NCI-H1417 (cell line): ENCODE results near the gene UCKL1.

Experiments used
- DNase-seq, 3 experiments: peaks; one replicate each; lab custom pipeline; 2025; lab: John Stamatoyannopoulos, UW

Gene UCKL1

DNA sequence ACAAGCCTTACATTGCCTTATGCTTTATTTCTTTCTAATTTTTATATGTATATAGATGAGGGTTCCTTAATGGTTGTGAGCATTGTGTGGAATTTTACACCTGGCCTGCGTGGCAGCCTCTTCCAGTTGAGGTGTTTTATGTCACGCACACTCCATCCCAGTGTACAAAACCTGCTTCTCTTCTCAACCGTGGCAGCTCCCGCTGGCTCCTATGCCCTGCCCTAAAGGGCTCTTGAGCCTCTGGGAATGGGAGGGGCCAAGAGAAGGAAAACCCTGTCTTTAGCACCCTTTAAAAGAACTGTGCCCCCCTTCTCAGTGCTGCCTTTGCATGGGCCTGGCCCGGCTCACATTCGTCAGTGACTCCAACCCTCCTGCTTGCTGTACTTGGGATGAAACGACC lies 65.6 kb downstream of the UCKL1 start:
- peak in 1 of 3 experiments; percentile 82 for DNase-seq

DNA sequence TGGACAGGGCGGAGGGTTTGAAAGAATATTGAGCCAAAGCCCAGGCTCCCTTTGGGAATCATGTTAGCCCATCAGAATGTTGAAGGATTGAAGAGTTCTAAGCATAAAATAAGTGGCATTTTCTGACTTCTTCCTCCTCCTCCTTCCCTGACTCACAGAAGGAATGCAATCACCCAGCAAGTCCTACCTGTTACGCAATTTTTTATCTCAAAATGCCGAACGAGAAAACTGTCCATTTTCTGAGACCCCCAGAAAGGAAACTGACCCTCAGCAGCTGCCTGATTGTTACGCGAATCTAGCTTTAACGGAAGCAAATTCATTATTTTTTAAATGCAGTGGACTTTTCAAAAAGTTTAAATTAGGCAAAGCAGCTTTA lies 66.0 kb downstream of the UCKL1 start:
- no peak for DNase-seq
